WTC11 (cell line): ENCODE data around the gene MYLK3.

Experiments
- TEAD4 ChIP-seq: sonication (generic); formaldehyde crosslinking; IDR thresholded peaks from 2 replicates; pipeline ENCODE4 v1.8.0; 2022; ENCODE audit warnings: mild to moderate bottlenecking, missing genetic modification reagents
- ZNF232 ChIP-seq: sonication (generic); formaldehyde crosslinking; IDR thresholded peaks from 2 replicates; pipeline ENCODE4 v1.8.0; 2022; ENCODE audit warnings: mild to moderate bottlenecking, missing genetic modification reagents
- ZNF512 ChIP-seq: sonication (generic); formaldehyde crosslinking; IDR thresholded peaks from 2 replicates; pipeline ENCODE4 v1.8.1; 2022; ENCODE audit warnings: missing genetic modification reagents, borderline replicate concordance
- TF ChIP-seq, protein P1 (sequence below): sonication (generic); formaldehyde crosslinking; IDR thresholded peaks from 2 replicates; pipeline ENCODE4 v1.8.1; 2023; ENCODE audit warnings: mild to moderate bottlenecking, moderate library complexity, missing genetic modification reagents
- TF ChIP-seq, protein P2 (sequence below): fragments of 200-600 bp; IDR thresholded peaks from 2 replicates; pipeline ENCODE4 v1.8.0; 2022; ENCODE audit warnings: antibody characterized with exemption
- TF ChIP-seq, protein P3 (sequence below): fragments of 250-450 bp; sonication (Bioruptor Pico); IDR thresholded peaks from 2 replicates; pipeline ENCODE4 v1.9.0; 2021; ENCODE audit warnings: mild to moderate bottlenecking

DNA sequence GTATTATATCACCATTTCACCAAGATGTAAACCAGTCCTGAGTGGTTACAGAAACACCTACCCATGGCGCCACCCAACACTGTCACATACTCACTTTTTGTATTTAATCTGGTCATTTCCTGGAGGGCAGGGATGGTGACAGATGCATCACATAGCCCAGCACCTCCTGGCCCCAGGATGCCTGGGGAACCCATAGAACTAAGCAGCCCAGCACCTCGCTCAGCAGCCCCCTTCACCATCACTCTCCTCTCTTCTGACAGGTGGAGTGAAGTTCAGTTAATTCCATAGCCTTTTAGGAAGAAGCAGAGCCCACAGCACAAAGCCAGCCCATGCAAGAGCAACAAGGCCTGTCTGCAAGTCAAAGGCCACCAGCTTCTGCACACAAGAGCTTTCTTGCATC, 27.5 kb downstream of the MYLK3 start:
- TF ChIP-seq, protein P1, sequence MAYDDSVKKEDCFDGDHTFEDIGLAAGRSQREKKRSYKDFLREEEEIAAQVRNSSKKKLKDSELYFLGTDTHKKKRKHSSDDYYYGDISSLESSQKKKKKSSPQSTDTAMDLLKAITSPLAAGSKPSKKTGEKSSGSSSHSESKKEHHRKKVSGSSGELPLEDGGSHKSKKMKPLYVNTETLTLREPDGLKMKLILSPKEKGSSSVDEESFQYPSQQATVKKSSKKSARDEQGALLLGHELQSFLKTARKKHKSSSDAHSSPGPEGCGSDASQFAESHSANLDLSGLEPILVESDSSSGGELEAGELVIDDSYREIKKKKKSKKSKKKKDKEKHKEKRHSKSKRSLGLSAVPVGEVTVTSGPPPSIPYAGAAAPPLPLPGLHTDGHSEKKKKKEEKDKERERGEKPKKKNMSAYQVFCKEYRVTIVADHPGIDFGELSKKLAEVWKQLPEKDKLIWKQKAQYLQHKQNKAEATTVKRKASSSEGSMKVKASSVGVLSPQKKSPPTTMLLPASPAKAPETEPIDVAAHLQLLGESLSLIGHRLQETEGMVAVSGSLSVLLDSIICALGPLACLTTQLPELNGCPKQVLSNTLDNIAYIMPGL, result no peak
- TF ChIP-seq, protein P2, sequence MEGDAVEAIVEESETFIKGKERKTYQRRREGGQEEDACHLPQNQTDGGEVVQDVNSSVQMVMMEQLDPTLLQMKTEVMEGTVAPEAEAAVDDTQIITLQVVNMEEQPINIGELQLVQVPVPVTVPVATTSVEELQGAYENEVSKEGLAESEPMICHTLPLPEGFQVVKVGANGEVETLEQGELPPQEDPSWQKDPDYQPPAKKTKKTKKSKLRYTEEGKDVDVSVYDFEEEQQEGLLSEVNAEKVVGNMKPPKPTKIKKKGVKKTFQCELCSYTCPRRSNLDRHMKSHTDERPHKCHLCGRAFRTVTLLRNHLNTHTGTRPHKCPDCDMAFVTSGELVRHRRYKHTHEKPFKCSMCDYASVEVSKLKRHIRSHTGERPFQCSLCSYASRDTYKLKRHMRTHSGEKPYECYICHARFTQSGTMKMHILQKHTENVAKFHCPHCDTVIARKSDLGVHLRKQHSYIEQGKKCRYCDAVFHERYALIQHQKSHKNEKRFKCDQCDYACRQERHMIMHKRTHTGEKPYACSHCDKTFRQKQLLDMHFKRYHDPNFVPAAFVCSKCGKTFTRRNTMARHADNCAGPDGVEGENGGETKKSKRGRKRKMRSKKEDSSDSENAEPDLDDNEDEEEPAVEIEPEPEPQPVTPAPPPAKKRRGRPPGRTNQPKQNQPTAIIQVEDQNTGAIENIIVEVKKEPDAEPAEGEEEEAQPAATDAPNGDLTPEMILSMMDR, result no peak
- TF ChIP-seq ZNF512 (CRISPR knock-in tag), result no peak
- TF ChIP-seq, protein P3, sequence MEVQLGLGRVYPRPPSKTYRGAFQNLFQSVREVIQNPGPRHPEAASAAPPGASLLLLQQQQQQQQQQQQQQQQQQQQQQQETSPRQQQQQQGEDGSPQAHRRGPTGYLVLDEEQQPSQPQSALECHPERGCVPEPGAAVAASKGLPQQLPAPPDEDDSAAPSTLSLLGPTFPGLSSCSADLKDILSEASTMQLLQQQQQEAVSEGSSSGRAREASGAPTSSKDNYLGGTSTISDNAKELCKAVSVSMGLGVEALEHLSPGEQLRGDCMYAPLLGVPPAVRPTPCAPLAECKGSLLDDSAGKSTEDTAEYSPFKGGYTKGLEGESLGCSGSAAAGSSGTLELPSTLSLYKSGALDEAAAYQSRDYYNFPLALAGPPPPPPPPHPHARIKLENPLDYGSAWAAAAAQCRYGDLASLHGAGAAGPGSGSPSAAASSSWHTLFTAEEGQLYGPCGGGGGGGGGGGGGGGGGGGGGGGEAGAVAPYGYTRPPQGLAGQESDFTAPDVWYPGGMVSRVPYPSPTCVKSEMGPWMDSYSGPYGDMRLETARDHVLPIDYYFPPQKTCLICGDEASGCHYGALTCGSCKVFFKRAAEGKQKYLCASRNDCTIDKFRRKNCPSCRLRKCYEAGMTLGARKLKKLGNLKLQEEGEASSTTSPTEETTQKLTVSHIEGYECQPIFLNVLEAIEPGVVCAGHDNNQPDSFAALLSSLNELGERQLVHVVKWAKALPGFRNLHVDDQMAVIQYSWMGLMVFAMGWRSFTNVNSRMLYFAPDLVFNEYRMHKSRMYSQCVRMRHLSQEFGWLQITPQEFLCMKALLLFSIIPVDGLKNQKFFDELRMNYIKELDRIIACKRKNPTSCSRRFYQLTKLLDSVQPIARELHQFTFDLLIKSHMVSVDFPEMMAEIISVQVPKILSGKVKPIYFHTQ (CRISPR knock-in tag), result no peak
- no peak for TF ChIP-seq ZNF232
- TF ChIP-seq TEAD4, result no peak
